CD4-positive, alpha-beta T cell (primary cell): ENCODE data around the gene COBL. TPM values are rescaled to one million over a fixed set of nuclear protein-coding genes. Genes with fewer than 3 reads are reported as not detected.

Source experiments
- ATAC-seq: fragments of 200-7000 bp; cut with Tn5 transposase; one replicate; pipeline ENCODE4 v1.10.0; 2022; ENCODE audit warnings: mild to moderate bottlenecking; ENCODE audit not compliant: poor library complexity
- CTCF ChIA-PET: fragments of 350-600 bp; sonication (Branson Sonifier 250); formaldehyde crosslinking; loops from one replicate; lab custom pipeline; 2021; ENCODE audit warnings: antibody characterized with exemption, inconsistent platforms; lab: Charles Lee
- POLR2A ChIA-PET: fragments of 350-600 bp; sonication (Branson Sonifier 250); formaldehyde crosslinking; loops from one replicate; lab custom pipeline; 2021; ENCODE audit warnings: antibody characterized with exemption, inconsistent platforms; lab: Charles Lee
- DNase-seq, 14 experiments: peaks; one replicate each; pipeline ENCODE4 v3.0.0-alpha.2; 2013 to 2020; ENCODE audit warnings: mixed read lengths in 2 of 14
- H3K27ac ChIP-seq, 2 donors: one replicate each; pipeline versions ENCODE4 v1.5.1 to v1.7.0; 2013; ENCODE audit warnings: low read length in 2 of 2, low read depth in 1 of 2, mild to moderate bottlenecking in 1 of 2
- H3K27me3 ChIP-seq, 2 experiments: 1 replicate in 1 of 2; 2 replicates in 1 of 2; pipeline versions ENCODE4 v1.6.1 to v1.7.0; 2013; ENCODE audit warnings: low read length in 2 of 2, control low read depth in 1 of 2, mild to moderate bottlenecking in 1 of 2, moderate library complexity in 1 of 2; ENCODE audit not compliant: insufficient read depth in 2 of 2, control insufficient read depth in 1 of 2
- H3K36me3 ChIP-seq: one replicate; pipeline ENCODE4 v1.6.1; 2013; ENCODE audit warnings: low read length, control low read depth; ENCODE audit not compliant: insufficient read depth
- H3K4me1 ChIP-seq: one replicate; pipeline ENCODE4 v1.6.1; 2013; ENCODE audit warnings: low read length, control low read depth; ENCODE audit not compliant: insufficient read depth
- H3K4me3 ChIP-seq: one replicate; pipeline ENCODE4 v1.5.1; 2013; ENCODE audit warnings: mild to moderate bottlenecking, low read length, moderate library complexity
- H3K9me3 ChIP-seq, 2 experiments: 1 replicate in 1 of 2; 2 replicates in 1 of 2; pipeline versions ENCODE4 v1.6.1 to v1.7.0; 2013; ENCODE audit warnings: low read length in 2 of 2, mild to moderate bottlenecking in 2 of 2, control low read depth in 1 of 2, moderate library complexity in 1 of 2; ENCODE audit not compliant: control insufficient read depth in 1 of 2, insufficient read depth in 1 of 2
- H3K27ac Mint-ChIP-seq: one replicate; pipeline ENCODE4 v1.8.0; 2020; ENCODE audit warnings: mixed read lengths
- H3K27me3 Mint-ChIP-seq: one replicate; pipeline ENCODE4 v1.8.0; 2021; ENCODE audit warnings: mixed read lengths
- H3K36me3 Mint-ChIP-seq: one replicate; pipeline ENCODE4 v1.8.0; 2021; ENCODE audit warnings: low read depth, mixed read lengths
- H3K4me1 Mint-ChIP-seq: one replicate; pipeline ENCODE4 v1.8.0; 2021; ENCODE audit warnings: low read depth, mixed read lengths
- H3K4me3 Mint-ChIP-seq: one replicate; pipeline ENCODE4 v1.8.0; 2020; ENCODE audit warnings: mild to moderate bottlenecking, mixed read lengths
- H3K9me3 Mint-ChIP-seq: one replicate; pipeline ENCODE4 v1.8.0; 2020; ENCODE audit warnings: mixed read lengths
- intact Hi-C, 2 experiments: fragments of 100-400 bp; cut with DNase I in 1 of 2; cut with micrococcal nuclease in 1 of 2; formaldehyde crosslinking; loops; one replicate each; pipeline versions ENCODE4 v1.15.1 to v1.9.0; 2023 to 2025; cut with DNase I, micrococcal nuclease
- total RNA-seq, 174 experiments: library from RNA in 2 of 174; stranded (reverse) in 2 of 174; gene quantifications; one replicate each; pipeline ENCODE4 v1.2.3 and lab custom pipeline; 2021 to 2026
- TF ChIP-seq, protein P1 (sequence below): fragments of 200-600 bp; IDR thresholded peaks from one replicate; pipeline ENCODE4 v1.8.0; 2022; ENCODE audit warnings: antibody characterized with exemption, mild to moderate bottlenecking

Gene COBL
- total RNA-seq, 2 experiments from 2014 or later = not detected

DNA sequence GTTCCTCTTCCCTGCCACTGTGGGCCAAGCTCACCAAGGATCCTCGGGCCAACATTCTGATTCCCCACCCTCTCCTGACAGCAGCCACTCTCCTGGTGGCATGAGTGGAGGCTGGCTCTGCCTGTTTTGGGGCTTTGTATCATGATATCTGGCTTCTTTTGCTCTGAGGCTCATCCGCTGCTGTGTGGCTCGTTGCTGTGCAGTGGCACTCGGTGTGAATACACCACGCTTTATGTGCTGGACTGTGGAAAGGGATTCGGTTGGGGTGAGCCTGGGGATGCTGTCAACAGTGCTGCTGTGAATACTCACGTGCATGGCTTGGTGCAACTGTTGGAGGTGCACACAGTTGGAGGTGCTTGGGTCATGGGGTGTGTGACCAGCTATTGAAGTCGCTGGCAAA lies 208.5 kb downstream of the COBL start:
- ATAC-seq (no peak), DNase-seq (no peak)
- H3K27me3 ChIP-seq = no peaks in the 10 kb centered on the region
- intact Hi-C loops = no loop called here
- TF ChIP-seq, protein P1, sequence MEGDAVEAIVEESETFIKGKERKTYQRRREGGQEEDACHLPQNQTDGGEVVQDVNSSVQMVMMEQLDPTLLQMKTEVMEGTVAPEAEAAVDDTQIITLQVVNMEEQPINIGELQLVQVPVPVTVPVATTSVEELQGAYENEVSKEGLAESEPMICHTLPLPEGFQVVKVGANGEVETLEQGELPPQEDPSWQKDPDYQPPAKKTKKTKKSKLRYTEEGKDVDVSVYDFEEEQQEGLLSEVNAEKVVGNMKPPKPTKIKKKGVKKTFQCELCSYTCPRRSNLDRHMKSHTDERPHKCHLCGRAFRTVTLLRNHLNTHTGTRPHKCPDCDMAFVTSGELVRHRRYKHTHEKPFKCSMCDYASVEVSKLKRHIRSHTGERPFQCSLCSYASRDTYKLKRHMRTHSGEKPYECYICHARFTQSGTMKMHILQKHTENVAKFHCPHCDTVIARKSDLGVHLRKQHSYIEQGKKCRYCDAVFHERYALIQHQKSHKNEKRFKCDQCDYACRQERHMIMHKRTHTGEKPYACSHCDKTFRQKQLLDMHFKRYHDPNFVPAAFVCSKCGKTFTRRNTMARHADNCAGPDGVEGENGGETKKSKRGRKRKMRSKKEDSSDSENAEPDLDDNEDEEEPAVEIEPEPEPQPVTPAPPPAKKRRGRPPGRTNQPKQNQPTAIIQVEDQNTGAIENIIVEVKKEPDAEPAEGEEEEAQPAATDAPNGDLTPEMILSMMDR = no peak
- no peaks in the 10 kb centered on the region for H3K9me3 ChIP-seq
- Mint-ChIP-seq H3K9me3 (no peaks in the 10 kb centered on the region), H3K36me3 (no peaks in the 10 kb centered on the region), H3K4me3 (no peak overlapping the region), H3K27ac (no peak overlapping the region), H3K27me3 (no peaks in the 10 kb centered on the region), H3K4me1 (no peaks in the 10 kb centered on the region)
- CTCF ChIA-PET = no interaction called here
- H3K4me1 ChIP-seq = no peaks in the 10 kb centered on the region
- no peaks in the 10 kb centered on the region for H3K36me3 ChIP-seq
- POLR2A ChIA-PET = no interaction called here
- no peak overlapping the region for H3K27ac ChIP-seq
- no peak overlapping the region for H3K4me3 ChIP-seq

DNA sequence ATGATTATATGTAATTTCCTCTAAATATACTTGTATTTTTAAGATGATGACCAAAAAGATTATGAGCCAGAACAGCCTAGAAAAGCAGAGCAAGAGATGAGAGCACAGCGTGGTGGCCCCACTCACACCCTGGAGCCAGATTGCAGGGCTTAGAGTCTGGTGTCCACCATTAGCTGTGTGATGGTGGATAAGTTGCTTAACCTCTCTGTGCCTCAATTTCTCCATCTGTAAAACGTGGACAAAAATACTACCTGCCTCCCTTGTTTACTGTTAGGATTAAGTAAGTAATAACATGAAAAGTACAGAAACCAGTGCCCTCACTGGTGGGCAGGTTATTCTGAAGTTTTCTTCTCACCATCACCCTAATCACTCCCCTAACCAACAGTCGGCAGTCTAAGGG lies 212.3 kb downstream of the COBL start:
- H3K4me3 ChIP-seq = no peak overlapping the region

DNA sequence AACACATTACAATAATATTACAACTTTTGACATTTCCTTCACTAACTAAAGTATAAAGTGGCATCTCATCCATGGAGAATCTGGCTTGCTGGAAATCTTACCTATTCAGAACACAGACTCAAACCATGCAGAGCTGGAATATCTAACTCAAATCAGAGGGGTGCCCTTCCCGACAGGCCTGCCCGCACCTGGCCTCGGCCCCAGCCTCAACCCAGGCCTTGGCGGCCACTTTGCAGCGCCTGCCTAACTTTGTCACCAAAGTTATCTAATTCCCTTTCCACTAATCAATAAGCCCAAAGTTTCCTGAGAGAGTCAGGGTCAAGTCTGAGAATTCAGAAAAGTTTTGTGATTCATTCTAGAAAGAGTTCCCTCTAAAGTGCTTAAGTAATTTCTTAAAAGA lies 212.9 kb downstream of the COBL start:
- DNase-seq (no peak), ATAC-seq (no peak)
- no peaks in the 10 kb centered on the region for H3K4me1 Mint-ChIP-seq
- H3K4me3 ChIP-seq = no peak overlapping the region
- H3K36me3 Mint-ChIP-seq = no peaks in the 10 kb centered on the region
- no peaks in the 10 kb centered on the region for H3K36me3 ChIP-seq
- ChIA-PET POLR2A (no interaction called here), CTCF (no interaction called here)
- H3K27me3 Mint-ChIP-seq = no peaks in the 10 kb centered on the region
- peaks cover 1% of the 10 kb centered on the region for H3K9me3 Mint-ChIP-seq
- H3K27me3 ChIP-seq = no peaks in the 10 kb centered on the region
- no peak overlapping the region for H3K4me3 Mint-ChIP-seq
- no peaks in the 10 kb centered on the region for H3K4me1 ChIP-seq
- H3K27ac Mint-ChIP-seq = no peak overlapping the region
- H3K9me3 ChIP-seq = no peaks in the 10 kb centered on the region
- intact Hi-C loops = no loop called here
- TF ChIP-seq, protein P1 = no peak
- no peak overlapping the region for H3K27ac ChIP-seq

More for the DNA sequence above, 212.3 kb downstream of the COBL start:
- TF ChIP-seq, protein P1 = no peak
- no peak overlapping the region for H3K27ac ChIP-seq
- ATAC-seq = no peak
- H3K9me3 ChIP-seq = no peaks in the 10 kb centered on the region
- H3K36me3 ChIP-seq = no peaks in the 10 kb centered on the region
- Mint-ChIP-seq H3K27me3 (no peaks in the 10 kb centered on the region), H3K27ac (no peak overlapping the region), H3K36me3 (no peaks in the 10 kb centered on the region), H3K4me1 (no peaks in the 10 kb centered on the region), H3K4me3 (no peak overlapping the region), H3K9me3 (no peaks in the 10 kb centered on the region)
- intact Hi-C loops = no loop called here
- ChIA-PET POLR2A (no interaction called here), CTCF (no interaction called here)
- H3K27me3 ChIP-seq = no peaks in the 10 kb centered on the region
- no peaks in the 10 kb centered on the region for H3K4me1 ChIP-seq
- DNase-seq = no peak
